LHCN-M2 (cell line): Measurements from ENCODE around the gene HYDIN. TPM values are rescaled to one million over a fixed set of nuclear protein-coding genes. Genes with fewer than 3 reads are reported as not detected.
A peak's percentile ranks its signal among the peaks of the same experiment; 100 is the strongest.
"Not testable (repeated sequence)": the region's sequence is repeated elsewhere in the genome, so short reads cannot be mapped to it uniquely, and the experiment has no call there.

Source experiments
- DNase-seq: peaks from one replicate; pipeline ENCODE4 v3.0.0-alpha.2; 2012; ENCODE audit warnings: low read depth
- total RNA-seq: library from RNA; depleted of rRNA; stranded (reverse); fragments of >200 nt; gene quantifications from 2 replicates; pipeline ENCODE4 v1.2.3, GENCODE V29; 2014

HYDIN gene
- total RNA-seq, 1 experiment from 2014 or later = under 0.01 TPM

- peak; percentile 1 for DNase-seq
These were observed 230.8 kb downstream of the HYDIN start for GRCh38 chr16:70999735-71000134.

GRCh38 chr16:70995799-70996198 lies 234.7 kb downstream of the HYDIN start:
- not testable (repeated sequence) for DNase-seq

GRCh38 chr16:70992511-70992910 lies 238.0 kb downstream of the HYDIN start:
- DNase-seq = not testable (repeated sequence)

GRCh38 chr16:70987019-70987715 lies 243.4 kb downstream of the HYDIN start:
- DNase-seq = not testable (repeated sequence)

- DNase-seq = not testable (repeated sequence)
These were observed 245.8 kb downstream of the HYDIN start for GRCh38 chr16:70984675-70985074.

- not testable (repeated sequence) for DNase-seq
These were observed 262.2 kb downstream of the HYDIN start for GRCh38 chr16:70968332-70968731.

- not testable (repeated sequence) for DNase-seq
These were observed 270.4 kb downstream of the HYDIN start for GRCh38 chr16:70960169-70960568.

- not testable (repeated sequence) for DNase-seq
These were observed 275.6 kb downstream of the HYDIN start for GRCh38 chr16:70954922-70955321.

- DNase-seq = not testable (repeated sequence)
These were observed 276.7 kb downstream of the HYDIN start for GRCh38 chr16:70953824-70954223.

- not testable (repeated sequence) for DNase-seq
These were observed 287.0 kb downstream of the HYDIN start for GRCh38 chr16:70943551-70943950.

- not testable (repeated sequence) for DNase-seq
These were observed 290.7 kb downstream of the HYDIN start for GRCh38 chr16:70939690-70940359.

GRCh38 chr16:70936781-70937525 lies 293.6 kb downstream of the HYDIN start:
- not testable (repeated sequence) for DNase-seq

- not testable (repeated sequence) for DNase-seq
These were observed 295.2 kb downstream of the HYDIN start for GRCh38 chr16:70935325-70935724.

- not testable (repeated sequence) for DNase-seq
These were observed 296.8 kb downstream of the HYDIN start for GRCh38 chr16:70933746-70934145.

- DNase-seq = not testable (repeated sequence)
These were observed 299.8 kb downstream of the HYDIN start for GRCh38 chr16:70930757-70931156.

GRCh38 chr16:70922164-70922563 lies 308.4 kb downstream of the HYDIN start:
- DNase-seq = not testable (repeated sequence)

- not testable (repeated sequence) for DNase-seq
These were observed 309.9 kb downstream of the HYDIN start for GRCh38 chr16:70920661-70921060.

GRCh38 chr16:70888208-70888607 lies 342.3 kb downstream of the HYDIN start:
- not testable (repeated sequence) for DNase-seq

- DNase-seq = not testable (repeated sequence)
These were observed 345.9 kb downstream of the HYDIN start for GRCh38 chr16:70884652-70885051.

- DNase-seq = not testable (repeated sequence)
These were observed 348.2 kb downstream of the HYDIN start for GRCh38 chr16:70882311-70882710.

- DNase-seq = not testable (repeated sequence)
These were observed 352.6 kb downstream of the HYDIN start for GRCh38 chr16:70877895-70878294.

GRCh38 chr16:70876442-70876841 lies 354.1 kb downstream of the HYDIN start:
- not testable (repeated sequence) for DNase-seq
